HG03097 (cell line): ENCODE data around the gene KISS1.
"Not testable (repeated sequence)": the region's sequence is repeated elsewhere in the genome, so short reads cannot be mapped to it uniquely, and the experiment has no call there.

Experiments used
- ATAC-seq: cut with Tn5 transposase; IDR thresholded peaks from one replicate; pipeline ENCODE4 v1.9.1; 2021; ENCODE audit not compliant: unreplicated experiment, low FRiP score

The KISS1 gene

GRCh38 chr1:204196068-204196795, at the start of gene KISS1:
KISS1 (minus strand) TSS chr1:204196491; CDS start chr1:204192876, 3,615 bp downstream.
- no peak for ATAC-seq

GRCh38 chr1:204242920-204243319, 46.6 kb upstream of the KISS1 start:
- no peak for ATAC-seq

GRCh38 chr1:204241914-204242313, 45.6 kb upstream of the KISS1 start:
- ATAC-seq: no peak

GRCh38 chr1:204241050-204241449, 44.8 kb upstream of the KISS1 start:
- ATAC-seq: no peak

- ATAC-seq: no peak
Measured at GRCh38 chr1:204240233-204240632, 43.9 kb upstream of the KISS1 start.

- not testable (repeated sequence) for ATAC-seq
Measured at GRCh38 chr1:204239401-204239800, 43.1 kb upstream of the KISS1 start.

GRCh38 chr1:204238520-204238919, 42.2 kb upstream of the KISS1 start:
- not testable (repeated sequence) for ATAC-seq

- not testable (repeated sequence) for ATAC-seq
Measured at GRCh38 chr1:204237515-204237914, 41.2 kb upstream of the KISS1 start.

- ATAC-seq: no peak
Measured at GRCh38 chr1:204232526-204232925, 36.2 kb upstream of the KISS1 start.

- ATAC-seq: no peak
Measured at GRCh38 chr1:204230211-204230610, 33.9 kb upstream of the KISS1 start.

GRCh38 chr1:204228896-204229295, 32.6 kb upstream of the KISS1 start:
- no peak for ATAC-seq

GRCh38 chr1:204227996-204228785, 31.9 kb upstream of the KISS1 start:
- ATAC-seq: no peak

GRCh38 chr1:204227351-204227750, 31.1 kb upstream of the KISS1 start:
- no peak for ATAC-seq

- ATAC-seq: no peak
Measured at GRCh38 chr1:204225841-204226735, 29.8 kb upstream of the KISS1 start.

- ATAC-seq: no peak
Measured at GRCh38 chr1:204224655-204225054, 28.4 kb upstream of the KISS1 start.

- no peak for ATAC-seq
Measured at GRCh38 chr1:204223129-204223860, 27.0 kb upstream of the KISS1 start.

- no peak for ATAC-seq
Measured at GRCh38 chr1:204222764-204223055, 26.4 kb upstream of the KISS1 start.

- ATAC-seq: no peak
Measured at GRCh38 chr1:204222006-204222763, 25.9 kb upstream of the KISS1 start.

GRCh38 chr1:204221271-204221670, 25.0 kb upstream of the KISS1 start:
- no peak for ATAC-seq
